GM12875 (cell line): ENCODE data around the gene TXNL4B.
A peak's percentile ranks its signal among the peaks of the same experiment; 100 is the strongest.

Experiments
- H3K4me3 ChIP-seq: one replicate; pipeline ENCODE4 v1.5.1; 2011; ENCODE audit warnings: low read depth, low read length, control low read depth
- CTCF ChIP-seq: IDR thresholded peaks from 2 replicates; pipeline ENCODE4 v1.5.1; 2011; ENCODE audit warnings: low read depth, mild to moderate bottlenecking, control low read depth, inconsistent platforms, low read length, moderate library complexity, borderline replicate concordance; ENCODE audit not compliant: insufficient read depth

Gene TXNL4B

GRCh38 chr16:72132726-72133125, 39.3 kb upstream of the TXNL4B start:
- TF ChIP-seq CTCF: no peak
- H3K4me3 ChIP-seq: no peak overlapping the region

GRCh38 chr16:72131036-72131435, 37.6 kb upstream of the TXNL4B start:
- no peak overlapping the region for H3K4me3 ChIP-seq
- no peak for TF ChIP-seq CTCF

DNA sequence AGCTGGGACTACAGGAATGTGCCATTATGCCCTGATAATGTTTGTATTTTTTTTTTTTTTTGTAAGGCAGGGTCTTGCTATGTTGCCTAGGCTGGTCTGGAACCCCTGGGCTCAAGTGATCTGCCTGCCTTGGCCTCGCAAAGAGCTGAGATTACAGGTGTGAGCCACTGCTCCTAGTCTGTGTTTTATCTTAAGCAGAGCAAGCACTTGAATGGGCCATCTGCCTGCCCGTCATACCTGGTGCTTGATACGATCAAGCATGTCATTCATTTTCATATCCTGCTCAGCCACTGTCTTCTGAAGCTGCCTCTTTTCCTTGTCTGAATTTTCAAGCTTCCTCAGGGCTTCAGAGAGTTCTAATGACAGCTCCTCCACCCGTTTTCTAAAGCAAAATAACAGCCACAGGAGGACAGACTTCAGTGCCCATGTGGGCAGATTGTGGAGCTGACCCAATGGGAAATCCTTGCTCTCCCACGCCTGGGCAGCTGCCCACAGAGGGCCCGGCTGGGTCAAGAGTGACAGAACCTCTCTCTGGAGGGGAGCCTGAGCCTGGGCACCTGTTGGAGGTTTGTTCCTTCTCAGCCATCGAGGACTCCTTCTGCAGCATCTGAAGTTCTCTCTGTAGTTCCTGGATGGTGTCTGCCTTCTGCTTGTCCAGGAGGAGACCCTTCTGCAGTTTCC, 36.7 kb upstream of the TXNL4B start:
- TF ChIP-seq CTCF: no peak
- H3K4me3 ChIP-seq: no peak overlapping the region

- no peak for TF ChIP-seq CTCF
- no peak overlapping the region for H3K4me3 ChIP-seq
These were observed 35.3 kb upstream of the TXNL4B start for GRCh38 chr16:72128701-72129100.

- no peak overlapping the region for H3K4me3 ChIP-seq
- TF ChIP-seq CTCF: no peak
These were observed 33.0 kb upstream of the TXNL4B start for GRCh38 chr16:72126429-72126765.

- no peak for TF ChIP-seq CTCF
- H3K4me3 ChIP-seq: no peak overlapping the region
These were observed 32.4 kb upstream of the TXNL4B start for GRCh38 chr16:72125635-72126428.

- TF ChIP-seq CTCF: peak; percentile 79
- no peak overlapping the region for H3K4me3 ChIP-seq
These were observed 31.6 kb upstream of the TXNL4B start for GRCh38 chr16:72124761-72125634.
